Amygdala (tissue), 56 donors: ENCODE data around the gene SNIP1.
A peak's percentile ranks its signal among the peaks of the same experiment; 100 is the strongest.
"Not testable (repeated sequence)": the region's sequence is repeated elsewhere in the genome, so short reads cannot be mapped to it uniquely, and the experiment has no call there.

ENCODE experiments used
- DNase-seq, 56 donors: peaks; one replicate each; lab custom pipeline; 2025; lab: John Stamatoyannopoulos, UW

The SNIP1 gene

DNA sequence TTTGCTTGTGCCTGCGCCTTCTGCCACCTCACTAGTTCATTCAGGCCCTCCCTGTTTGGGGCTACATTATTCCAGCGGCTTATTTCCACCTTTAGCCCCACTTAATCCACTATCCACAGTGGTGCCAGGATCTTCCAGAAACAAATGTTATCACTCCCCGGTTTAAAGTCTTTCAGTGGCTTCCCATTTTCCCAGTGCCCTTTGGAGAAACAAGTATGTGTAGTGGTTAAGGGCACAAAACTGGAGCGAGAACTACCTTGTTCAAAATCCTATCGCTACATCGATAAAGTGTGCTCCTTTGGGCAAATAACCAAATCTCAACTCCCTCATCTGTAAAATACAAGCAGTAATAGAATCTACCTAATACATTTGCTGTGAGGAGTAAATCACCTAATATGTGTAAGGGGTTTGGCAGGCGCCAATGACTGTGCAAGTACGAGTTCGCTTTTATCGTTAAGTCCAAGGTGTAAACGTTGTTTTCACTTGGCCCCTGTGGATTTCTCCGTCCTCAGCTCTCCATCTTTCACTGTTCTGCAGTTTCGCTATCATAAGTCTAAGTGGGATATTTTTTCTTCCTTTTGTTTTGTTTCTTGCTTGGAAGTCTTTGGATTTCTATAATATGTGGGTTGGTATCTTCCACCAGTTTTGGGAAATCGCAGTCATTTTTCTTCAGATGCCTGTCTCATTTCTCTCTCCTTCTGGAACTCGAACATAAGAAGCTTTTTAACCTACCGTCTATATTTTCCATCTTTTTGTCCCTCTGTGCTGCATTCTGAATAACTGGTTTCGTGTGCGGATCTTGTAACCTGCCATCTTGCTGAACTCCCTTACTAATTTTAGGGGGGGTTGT lies 38.7 kb downstream of the SNIP1 start:
- DNase-seq, result no peak

DNA sequence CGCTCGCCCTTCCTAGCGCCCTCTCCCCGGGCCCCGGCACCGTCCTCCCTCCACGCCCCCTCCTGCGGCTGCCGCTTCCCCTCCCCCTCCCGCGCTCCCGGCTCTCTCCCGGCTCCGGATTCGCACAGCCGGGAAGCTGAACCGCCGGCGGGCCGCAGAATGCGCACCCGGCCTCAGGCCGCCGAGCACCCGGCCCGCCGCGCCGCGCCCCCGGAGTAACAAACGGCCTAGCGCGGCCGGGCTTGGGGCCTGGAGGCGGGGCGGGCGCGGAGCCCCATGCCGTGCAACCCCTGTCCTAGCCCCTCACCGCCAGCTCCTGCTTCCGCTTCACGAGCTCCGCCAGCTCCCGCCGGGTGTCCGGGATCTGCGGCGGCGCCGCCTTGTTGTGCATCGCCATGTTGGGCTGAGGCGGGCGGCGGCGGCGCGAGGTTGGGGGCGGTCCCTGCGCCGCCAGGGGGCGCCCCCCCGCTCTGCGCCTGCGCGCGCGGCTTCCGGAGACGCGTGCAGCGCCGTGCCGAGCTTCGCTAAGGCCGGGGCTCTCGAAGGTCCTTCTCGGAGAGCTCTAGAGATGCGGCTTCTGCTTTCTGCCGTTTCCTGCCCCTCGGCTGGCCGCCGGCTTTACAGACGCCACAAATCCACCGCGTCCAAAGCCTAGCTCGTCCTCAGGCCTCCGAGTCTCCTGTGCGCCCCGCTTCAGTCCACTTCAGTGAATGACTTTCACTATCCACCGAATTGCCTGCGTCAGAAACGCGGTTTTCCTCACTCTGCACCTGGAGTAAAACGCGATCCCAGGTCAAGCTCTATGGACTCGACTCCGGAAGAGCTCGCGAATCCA lies 39.5 kb downstream of the SNIP1 start, which contains the start of gene MEAF6:
TSS of gene MEAF6 (minus strand) at position 417 of the 835 bp plus-strand sequence. CDS start at position 397, 20 bp downstream.
- peak in 54 of 56 donors; percentile 13 to 85 (median 67) for DNase-seq

GRCh38 chr1:37513795-37514349 lies 40.2 kb downstream of the SNIP1 start:
- DNase-seq, result peak in 15 of 56 donors; percentile 5 to 64 (median 24)

DNA sequence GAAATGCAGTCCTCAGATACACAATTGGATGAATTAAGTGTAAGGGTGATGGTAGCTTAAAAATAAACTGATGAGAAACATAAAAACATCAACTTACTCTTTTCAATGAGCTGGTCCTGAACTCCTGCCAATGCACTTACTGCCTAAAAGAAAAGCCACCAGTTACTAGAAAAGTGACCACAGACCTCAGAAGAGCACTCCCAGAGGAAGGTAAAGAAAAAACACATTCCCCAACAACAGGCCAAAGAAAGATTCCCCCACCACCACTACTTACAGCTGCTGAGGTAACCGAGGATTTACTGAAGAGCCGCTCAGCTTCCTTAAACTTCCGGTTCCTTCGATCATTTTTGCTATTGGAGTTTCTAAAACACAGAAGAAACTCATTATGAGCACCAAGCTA lies 44.9 kb downstream of the SNIP1 start:
- DNase-seq, result no peak

GRCh38 chr1:37506740-37507139 lies 47.4 kb downstream of the SNIP1 start:
- no peak for DNase-seq

DNA sequence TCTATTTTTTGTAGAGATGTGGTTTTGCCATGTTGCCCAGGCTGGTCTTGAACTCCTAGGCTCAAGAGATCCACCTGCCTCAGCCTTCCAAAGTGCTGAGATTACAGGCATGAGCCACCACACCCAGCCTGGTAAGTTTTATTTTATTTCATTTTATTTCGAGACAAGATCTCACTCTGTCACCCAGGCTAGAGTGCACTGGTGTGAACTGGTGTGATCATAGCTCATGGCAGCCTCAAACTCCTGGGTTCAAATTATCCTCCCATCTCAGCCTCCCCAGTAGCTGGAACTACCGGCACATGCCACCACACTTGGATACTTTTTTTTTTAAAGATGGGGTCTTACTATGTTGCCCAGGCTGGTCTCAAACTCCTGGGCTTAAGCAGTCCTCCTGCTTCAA lies 51.3 kb downstream of the SNIP1 start:
- not testable (repeated sequence) for DNase-seq

DNA sequence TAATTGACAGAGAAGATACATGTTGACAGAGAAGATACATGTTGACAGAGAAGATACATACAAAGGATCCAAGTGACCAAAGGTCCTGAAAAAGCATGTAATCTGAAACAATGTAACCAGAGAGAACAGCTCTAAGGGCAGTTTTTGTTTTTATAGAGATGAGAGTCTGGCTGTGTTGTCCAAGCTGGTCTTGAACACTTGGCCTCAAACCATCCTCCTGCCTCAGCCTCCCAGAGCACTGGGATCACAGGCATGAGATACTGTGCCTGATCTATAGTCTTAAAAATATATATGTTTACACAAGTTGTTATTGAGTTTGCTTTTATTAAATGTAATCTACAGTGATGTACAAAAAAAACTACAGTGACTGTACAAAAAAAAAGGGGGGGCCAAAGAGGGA lies 52.0 kb downstream of the SNIP1 start:
- DNase-seq, result no peak

DNA sequence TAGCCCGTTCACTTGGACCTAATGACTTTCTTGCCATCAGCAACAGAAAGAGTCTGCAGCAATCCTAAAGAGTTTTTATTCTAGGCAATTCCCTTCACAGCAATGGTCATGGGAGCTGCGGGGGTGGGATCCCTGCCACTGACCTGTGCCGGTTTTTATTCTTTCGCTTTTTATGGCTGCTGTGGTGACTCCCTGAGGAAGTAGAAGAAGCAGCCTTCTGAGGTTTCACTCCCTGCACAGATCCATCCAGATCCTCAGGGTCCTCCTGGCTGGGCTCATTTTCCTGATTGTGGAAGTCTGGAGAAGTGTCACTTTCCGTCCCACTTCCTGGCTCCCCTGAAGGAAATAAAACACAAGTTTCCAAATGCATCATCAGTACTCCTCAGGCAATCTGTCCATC lies 52.4 kb downstream of the SNIP1 start:
- DNase-seq, result no peak

- peak in 1 of 56 donors; percentile 38 for DNase-seq
These were observed 55.0 kb downstream of the SNIP1 start for GRCh38 chr1:37498872-37499617.

GRCh38 chr1:37497832-37498231 lies 56.3 kb downstream of the SNIP1 start:
- no peak for DNase-seq

DNA sequence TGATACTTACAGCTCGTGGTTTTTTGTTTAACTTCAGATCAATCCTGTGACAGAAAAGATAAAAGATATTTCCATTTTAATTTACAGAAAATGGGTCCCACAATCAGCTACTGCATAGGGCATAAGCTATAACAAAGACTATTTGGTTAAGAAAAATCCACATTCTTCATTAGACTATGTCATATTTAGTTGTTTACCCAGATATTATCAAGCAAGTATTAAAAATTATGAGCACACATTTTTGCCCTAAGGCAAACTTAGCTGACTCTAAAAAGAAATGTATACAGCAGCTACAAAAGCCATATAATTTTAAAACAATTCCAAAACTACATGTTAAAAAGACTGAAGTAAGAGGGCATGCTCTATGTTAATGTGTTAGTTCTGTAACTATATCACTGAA lies 58.2 kb downstream of the SNIP1 start:
- DNase-seq, result no peak

DNA sequence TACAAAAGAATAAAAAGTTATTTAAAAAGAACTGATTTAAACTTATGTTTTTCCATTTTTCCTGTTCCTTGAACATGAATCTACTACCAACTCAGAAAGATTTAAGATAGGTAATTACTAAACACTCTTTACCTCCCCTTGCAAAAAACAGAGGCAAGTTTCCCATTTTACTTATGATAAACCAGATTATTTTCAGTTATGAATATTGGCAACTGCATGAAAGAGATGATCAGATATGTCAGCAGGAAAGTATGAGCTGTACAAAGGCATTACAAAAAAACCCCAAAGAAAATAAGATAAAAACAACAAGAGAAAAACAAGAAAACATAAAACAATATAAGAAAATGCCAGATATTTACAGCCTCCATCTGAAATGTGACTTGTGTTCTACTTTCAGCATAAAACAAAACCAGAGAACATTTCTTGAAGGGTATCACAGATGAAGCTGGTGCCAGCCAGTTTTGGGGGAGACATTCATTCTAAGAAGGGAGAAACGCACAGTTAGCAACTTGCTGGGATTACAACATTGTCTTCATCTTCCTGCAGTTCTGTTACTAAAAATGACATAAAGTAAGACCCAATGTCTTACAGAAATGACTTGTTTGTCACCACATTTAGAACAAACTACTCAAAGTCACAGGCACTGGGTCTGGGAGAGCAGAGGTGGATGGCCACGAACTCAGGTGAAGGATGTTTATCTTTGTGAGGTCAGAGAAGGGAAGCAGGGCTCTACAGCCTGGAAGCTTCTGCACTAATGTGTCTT lies 60.6 kb downstream of the SNIP1 start:
- DNase-seq, result no peak

DNA sequence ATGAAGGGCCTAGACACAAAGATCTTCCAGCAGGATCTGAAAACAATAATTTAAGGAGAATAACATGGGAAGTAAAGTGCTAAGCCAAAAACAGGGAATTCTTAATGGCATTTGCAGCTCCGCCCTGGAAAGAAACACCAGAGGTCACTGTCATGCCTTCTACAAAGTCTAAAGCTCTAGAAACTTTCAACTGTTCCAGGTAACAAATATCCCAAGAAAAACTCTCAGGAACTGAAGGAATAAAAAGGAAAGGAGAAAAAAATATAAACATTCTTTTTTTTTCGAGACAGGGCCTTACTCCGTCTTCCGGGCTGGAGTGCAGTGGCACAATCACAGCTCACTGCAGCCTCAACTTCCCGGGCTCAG lies 66.5 kb downstream of the SNIP1 start:
- no peak for DNase-seq

DNA sequence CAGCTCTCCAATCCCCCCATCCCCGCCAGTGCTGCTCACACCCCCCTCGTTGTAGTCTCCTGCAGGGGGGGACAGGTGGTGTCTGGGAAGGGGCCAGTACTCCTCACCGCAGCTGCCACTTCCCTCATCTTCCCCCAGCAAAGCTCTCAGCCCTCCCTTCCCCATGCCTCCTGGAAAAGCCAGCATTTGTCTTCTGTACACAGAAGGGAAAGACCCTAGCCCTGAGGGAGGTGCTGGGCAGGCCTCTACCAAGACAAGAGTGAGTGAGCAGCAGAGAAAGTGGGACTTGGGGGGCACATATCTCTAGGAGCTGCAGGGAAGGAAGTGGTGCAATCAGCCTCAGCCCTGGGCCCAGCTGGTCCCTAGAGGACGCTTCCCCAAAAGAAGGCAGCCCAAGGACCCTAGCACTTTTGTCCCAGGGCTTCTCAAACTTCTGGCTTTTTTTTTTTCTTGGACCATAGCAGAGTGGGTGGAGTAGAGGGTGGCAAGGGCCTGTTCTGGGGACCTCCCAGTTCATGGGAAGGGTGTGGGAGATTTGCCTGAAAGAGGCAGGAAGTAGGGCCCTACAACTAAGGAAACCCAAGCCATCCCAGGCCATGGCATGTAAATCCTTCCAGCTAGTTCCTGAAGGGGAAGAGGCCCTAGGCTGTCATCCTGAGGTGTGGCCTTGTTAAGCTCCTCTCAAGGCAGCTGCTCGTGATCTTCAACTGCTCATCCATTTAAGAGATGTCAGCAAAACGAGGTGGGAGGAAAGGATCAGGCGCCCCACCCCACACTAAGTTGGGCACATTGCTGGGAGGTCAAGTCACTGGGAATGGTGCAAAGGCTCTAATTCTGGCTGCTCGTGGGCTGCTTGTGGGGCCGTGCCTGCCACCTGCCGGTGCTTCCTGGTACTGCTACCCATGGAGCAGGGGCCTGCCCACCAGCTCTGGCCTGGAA lies 67.1 kb downstream of the SNIP1 start:
- peak in 37 of 56 donors; percentile 14 to 79 (median 43) for DNase-seq

DNA sequence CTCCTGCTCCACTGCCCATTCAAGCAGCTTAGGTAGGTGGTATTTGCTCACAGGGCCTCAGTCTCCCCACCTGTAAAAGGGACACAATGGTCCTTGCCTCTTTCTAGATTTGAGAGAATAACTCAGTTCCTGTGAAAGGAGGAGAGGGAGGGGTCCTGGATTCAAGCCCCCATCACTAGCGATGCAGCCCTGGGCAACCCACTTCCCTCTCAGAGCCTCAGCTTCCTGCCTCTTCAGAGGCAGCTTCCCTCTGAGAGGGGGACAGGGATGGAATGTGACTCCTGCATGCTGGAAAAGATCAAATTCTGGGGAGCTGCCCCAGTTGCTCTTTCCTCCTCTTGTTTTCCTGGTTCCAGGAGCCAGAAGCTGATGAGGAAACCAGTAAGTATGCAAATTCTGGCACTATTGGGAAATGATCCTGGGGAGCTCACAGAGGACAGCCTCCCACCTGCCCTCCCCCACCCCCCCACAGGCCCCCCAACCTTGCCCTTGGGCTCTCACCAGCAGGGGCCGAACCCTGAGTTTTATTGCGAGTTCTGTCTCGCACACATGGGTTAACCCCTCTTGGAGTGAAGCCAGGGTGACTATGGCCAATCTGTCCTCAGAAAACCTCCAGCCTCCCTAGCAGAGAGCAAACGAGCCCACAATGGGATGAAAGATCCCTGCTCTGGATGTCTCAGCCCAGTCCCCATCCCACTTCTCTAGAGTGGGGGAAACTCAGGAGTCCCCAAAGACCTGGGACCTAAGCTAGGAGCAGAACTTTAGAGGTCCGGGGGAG lies 68.0 kb downstream of the SNIP1 start:
- DNase-seq, result no peak
